HL-60/S4 treated with phorbol 12-myristate 13-acetate at 8.2 ng/mL for 4 days and 3 days (cell line): ENCODE results near the gene MEGF10.

Experiments used
- in situ Hi-C: fragments of 300-500 bp; cut with MboI; formaldehyde crosslinking; loops from 2 replicates; pipeline ENCODE4 v1.15.0; 2022; ENCODE audit warnings: low sequenced_read_pairs

Gene MEGF10

GRCh38 chr5:127406326-127407121 lies 115.9 kb downstream of the MEGF10 start:
- in situ Hi-C loops: no loop called here

GRCh38 chr5:127409246-127409917 lies 118.8 kb downstream of the MEGF10 start:
- in situ Hi-C loops: no loop called here

GRCh38 chr5:127409921-127410675 lies 119.5 kb downstream of the MEGF10 start:
- in situ Hi-C loops: no loop called here

GRCh38 chr5:127410959-127411358 lies 120.4 kb downstream of the MEGF10 start:
- in situ Hi-C loops: no loop called here

- in situ Hi-C loops: no loop called here
These were observed 120.8 kb downstream of the MEGF10 start for GRCh38 chr5:127411381-127411780.

- in situ Hi-C loops: no loop called here
These were observed 122.1 kb downstream of the MEGF10 start for GRCh38 chr5:127412698-127413097.

- in situ Hi-C loops: no loop called here
These were observed 124.4 kb downstream of the MEGF10 start for GRCh38 chr5:127415034-127415433.

- in situ Hi-C loops: no loop called here
These were observed 126.3 kb downstream of the MEGF10 start for GRCh38 chr5:127416906-127417305.

- in situ Hi-C loops: no loop called here
These were observed 126.9 kb downstream of the MEGF10 start for GRCh38 chr5:127417528-127417927.

- in situ Hi-C loops: no loop called here
These were observed 127.8 kb downstream of the MEGF10 start for GRCh38 chr5:127418367-127418766.

- in situ Hi-C loops: no loop called here
These were observed 128.5 kb downstream of the MEGF10 start for GRCh38 chr5:127418974-127419682.

- in situ Hi-C loops: no loop called here
These were observed 129.2 kb downstream of the MEGF10 start for GRCh38 chr5:127419683-127420257.

- in situ Hi-C loops: no loop called here
These were observed 130.2 kb downstream of the MEGF10 start for GRCh38 chr5:127420758-127421157.

- in situ Hi-C loops: no loop called here
These were observed 130.9 kb downstream of the MEGF10 start for GRCh38 chr5:127421471-127421870.

GRCh38 chr5:127423173-127423798 lies 132.7 kb downstream of the MEGF10 start:
- in situ Hi-C loops: no loop called here

GRCh38 chr5:127425037-127425436 lies 134.4 kb downstream of the MEGF10 start:
- in situ Hi-C loops: no loop called here

- in situ Hi-C loops: no loop called here
These were observed 135.3 kb downstream of the MEGF10 start for GRCh38 chr5:127425868-127426267.

GRCh38 chr5:127426661-127427060 lies 136.1 kb downstream of the MEGF10 start:
- in situ Hi-C loops: no loop called here

GRCh38 chr5:127428276-127428675 lies 137.7 kb downstream of the MEGF10 start:
- in situ Hi-C loops: no loop called here

GRCh38 chr5:127428748-127429147 lies 138.2 kb downstream of the MEGF10 start:
- in situ Hi-C loops: no loop called here
